Nephron (organoid): ENCODE data around the gene TM7SF2.

ENCODE experiments used
- H3K27ac Mint-ChIP-seq, 3 experiments: 2 replicates each; pipeline ENCODE4 v1.8.0; 2020; ENCODE audit warnings: mixed read lengths in 3 of 3, mild to moderate bottlenecking in 2 of 3, moderate library complexity in 1 of 3
- H3K27me3 Mint-ChIP-seq: 2 replicates; pipeline ENCODE4 v1.8.0; 2021; ENCODE audit warnings: low read depth, mild to moderate bottlenecking, moderate library complexity, mixed read lengths
- H3K36me3 Mint-ChIP-seq: 2 replicates; pipeline ENCODE4 v1.8.0; 2020; ENCODE audit warnings: low read depth, mixed read lengths
- H3K4me1 Mint-ChIP-seq: 2 replicates; pipeline ENCODE4 v1.8.0; 2020; ENCODE audit warnings: mixed read lengths
- H3K4me3 Mint-ChIP-seq, 3 experiments: 2 replicates each; pipeline ENCODE4 v1.8.0; 2020; ENCODE audit warnings: mild to moderate bottlenecking in 3 of 3, mixed read lengths in 3 of 3, moderate library complexity in 2 of 3
- H3K9me3 Mint-ChIP-seq: 2 replicates; pipeline ENCODE4 v1.8.0; 2020; ENCODE audit warnings: mixed read lengths
- TF ChIP-seq, protein P1 (sequence below), 3 experiments: fragments of 200-600 bp; sonication (generic); IDR thresholded peaks; one replicate each; pipeline ENCODE4 v1.5.0; 2021; ENCODE audit warnings: antibody characterized with exemption in 3 of 3; ENCODE audit not compliant: unreplicated experiment in 3 of 3

The TM7SF2 gene

GRCh38 chr11:65103476-65103875 lies 8.2 kb upstream of the TM7SF2 start:
- Mint-ChIP-seq H3K36me3 (peaks cover 10% of the 10 kb centered on the region), H3K27me3 (no peaks in the 10 kb centered on the region), H3K4me1 (peaks cover 5% of the 10 kb centered on the region), H3K27ac (no peak overlapping the region), H3K4me3 (no peak overlapping the region), H3K9me3 (no peaks in the 10 kb centered on the region)
- TF ChIP-seq, protein P1, sequence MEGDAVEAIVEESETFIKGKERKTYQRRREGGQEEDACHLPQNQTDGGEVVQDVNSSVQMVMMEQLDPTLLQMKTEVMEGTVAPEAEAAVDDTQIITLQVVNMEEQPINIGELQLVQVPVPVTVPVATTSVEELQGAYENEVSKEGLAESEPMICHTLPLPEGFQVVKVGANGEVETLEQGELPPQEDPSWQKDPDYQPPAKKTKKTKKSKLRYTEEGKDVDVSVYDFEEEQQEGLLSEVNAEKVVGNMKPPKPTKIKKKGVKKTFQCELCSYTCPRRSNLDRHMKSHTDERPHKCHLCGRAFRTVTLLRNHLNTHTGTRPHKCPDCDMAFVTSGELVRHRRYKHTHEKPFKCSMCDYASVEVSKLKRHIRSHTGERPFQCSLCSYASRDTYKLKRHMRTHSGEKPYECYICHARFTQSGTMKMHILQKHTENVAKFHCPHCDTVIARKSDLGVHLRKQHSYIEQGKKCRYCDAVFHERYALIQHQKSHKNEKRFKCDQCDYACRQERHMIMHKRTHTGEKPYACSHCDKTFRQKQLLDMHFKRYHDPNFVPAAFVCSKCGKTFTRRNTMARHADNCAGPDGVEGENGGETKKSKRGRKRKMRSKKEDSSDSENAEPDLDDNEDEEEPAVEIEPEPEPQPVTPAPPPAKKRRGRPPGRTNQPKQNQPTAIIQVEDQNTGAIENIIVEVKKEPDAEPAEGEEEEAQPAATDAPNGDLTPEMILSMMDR (IDR thresholded peaks at IDR 0.05; ENCODE audit: unreplicated experiment in 3 of 3): no peak

- Mint-ChIP-seq H3K4me1 (no peaks in the 10 kb centered on the region), H3K27ac (no peak overlapping the region), H3K36me3 (peaks cover 10% of the 10 kb centered on the region), H3K4me3 (no peak overlapping the region), H3K9me3 (no peaks in the 10 kb centered on the region), H3K27me3 (no peaks in the 10 kb centered on the region)
- TF ChIP-seq, protein P1 (IDR thresholded peaks at IDR 0.05; ENCODE audit: unreplicated experiment in 3 of 3): no peak
Measured at GRCh38 chr11:65104628-65105027, 7.0 kb upstream of the TM7SF2 start.

DNA sequence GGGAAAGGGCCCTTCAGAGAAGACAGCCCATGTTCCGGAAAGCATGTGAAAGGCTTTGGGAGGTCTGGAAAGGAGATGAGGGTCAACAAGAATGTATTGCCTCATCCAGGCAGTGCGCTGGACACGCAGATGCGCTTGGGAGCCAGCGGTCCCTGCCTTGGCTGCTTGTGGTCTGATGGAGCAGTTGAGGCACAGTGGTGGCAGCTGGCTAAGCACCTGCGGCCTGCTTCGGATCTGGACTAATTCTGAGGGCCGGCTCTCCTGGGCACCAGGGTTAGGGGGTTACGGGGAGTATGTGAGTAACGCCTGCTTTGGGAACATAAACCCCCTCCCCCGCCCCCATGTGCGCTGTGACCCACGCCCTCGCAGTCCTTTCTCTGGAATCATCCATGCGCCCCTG lies 4.6 kb upstream of the TM7SF2 start:
- Mint-ChIP-seq H3K4me3 (no peak overlapping the region), H3K27me3 (no peaks in the 10 kb centered on the region), H3K36me3 (peaks cover 10% of the 10 kb centered on the region), H3K9me3 (no peaks in the 10 kb centered on the region), H3K4me1 (no peaks in the 10 kb centered on the region), H3K27ac (no peak overlapping the region)
- TF ChIP-seq, protein P1 (IDR thresholded peaks at IDR 0.05; ENCODE audit: unreplicated experiment in 3 of 3): no peak

- TF ChIP-seq, protein P1 (IDR thresholded peaks at IDR 0.05; ENCODE audit: unreplicated experiment in 3 of 3): no peak
- no peaks in the 10 kb centered on the region for H3K27me3 Mint-ChIP-seq
- H3K4me1 Mint-ChIP-seq: no peaks in the 10 kb centered on the region
- H3K9me3 Mint-ChIP-seq: no peaks in the 10 kb centered on the region
- H3K36me3 Mint-ChIP-seq: peaks cover 10% of the 10 kb centered on the region
- no peak overlapping the region for H3K27ac Mint-ChIP-seq
- no peak overlapping the region for H3K4me3 Mint-ChIP-seq
Measured at GRCh38 chr11:65107751-65108468, 3.8 kb upstream of the TM7SF2 start.

- TF ChIP-seq, protein P1 (IDR thresholded peaks at IDR 0.05; ENCODE audit: unreplicated experiment in 3 of 3): no peak
- Mint-ChIP-seq H3K9me3 (no peaks in the 10 kb centered on the region), H3K27ac (no peak overlapping the region), H3K4me3 (no peak overlapping the region), H3K27me3 (no peaks in the 10 kb centered on the region), H3K36me3 (peaks cover 8% of the 10 kb centered on the region), H3K4me1 (peaks cover 6% of the 10 kb centered on the region)
Measured at GRCh38 chr11:65108469-65109123, 3.1 kb upstream of the TM7SF2 start.
